Gastroesophageal sphincter (tissue), 2 donors: ENCODE results near the gene COG8.

Experiments
- POLR2A ChIP-seq, 2 donors: fragments of 450-650 bp; IDR thresholded peaks; one replicate each; pipeline ENCODE4 v1.6.1; 2017; ENCODE audit warnings: antibody characterized with exemption in 2 of 2, mild to moderate bottlenecking in 2 of 2, moderate library complexity in 1 of 2
- POLR2AphosphoS5 ChIP-seq: sonication (generic); formaldehyde crosslinking; IDR thresholded peaks from one replicate; pipeline ENCODE4 v1.6.1; 2017; ENCODE audit warnings: antibody characterized with exemption

DNA sequence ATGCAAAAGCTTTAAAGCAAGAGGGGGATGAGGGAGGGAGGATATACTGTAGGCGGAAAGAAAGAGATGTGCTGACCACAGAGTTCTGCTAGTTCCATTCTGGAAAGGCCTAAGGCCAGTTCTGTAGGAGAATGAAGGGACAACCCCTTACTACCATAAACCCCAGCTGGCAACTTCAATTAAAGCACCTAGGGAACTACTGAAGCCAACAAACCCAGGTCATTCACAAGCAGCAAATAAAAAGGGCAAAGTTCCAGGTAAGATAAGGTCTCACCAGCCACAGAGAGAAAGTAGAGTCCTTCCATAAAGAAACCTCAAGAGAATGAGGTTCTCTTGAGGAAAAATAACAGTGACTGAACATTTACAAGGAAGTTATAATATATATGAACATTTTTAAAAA lies 33.7 kb upstream of the COG8 start:
- no peak for TF ChIP-seq POLR2AphosphoS5
- TF ChIP-seq POLR2A (IDR thresholded peaks at IDR 0.05) = no peak
